Pulmonary artery endothelial cell (primary cell): ENCODE results near the gene USH2A. TPM values are rescaled to one million over a fixed set of nuclear protein-coding genes. Genes with fewer than 3 reads are reported as not detected.
"Not testable (repeated sequence)": the region's sequence is repeated elsewhere in the genome, so short reads cannot be mapped to it uniquely, and the experiment has no call there.

Source experiments
- DNase-seq: peaks from one replicate; pipeline ENCODE4 v3.0.0-alpha.2; 2011; ENCODE audit warnings: low read depth, low spot score
- total RNA-seq: library from RNA; depleted of rRNA; stranded (reverse); fragments of >200 nt; gene quantifications from 2 replicates; pipeline ENCODE4 v1.2.3, GENCODE V29; 2014

USH2A gene
- total RNA-seq, 1 donor from 2014 or later: not detected

GRCh38 chr1:216049741-216050430 lies 373.4 kb downstream of the USH2A start:
- no peak for DNase-seq

GRCh38 chr1:216047811-216048572 lies 375.3 kb downstream of the USH2A start:
- no peak for DNase-seq

- no peak for DNase-seq
Measured at GRCh38 chr1:216046336-216046735, 376.9 kb downstream of the USH2A start.

DNA sequence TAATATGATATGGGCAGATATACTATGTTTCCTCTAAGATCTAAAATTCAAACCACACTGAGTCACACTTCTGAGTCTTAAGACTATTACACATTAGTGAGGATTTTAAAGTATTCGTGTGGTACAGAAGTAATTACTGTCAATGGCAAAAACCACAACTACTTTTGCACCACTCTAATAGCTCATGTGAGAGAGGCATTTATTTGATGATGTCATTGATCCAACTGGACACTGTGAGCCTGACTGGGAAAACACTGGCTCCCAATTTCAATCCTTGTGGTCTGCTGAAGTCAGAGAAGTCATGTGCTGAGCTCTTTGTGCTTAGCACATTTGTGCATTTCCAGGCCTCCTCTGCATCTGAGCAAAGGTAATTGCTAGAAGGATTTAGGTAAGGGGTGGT lies 377.8 kb downstream of the USH2A start:
- DNase-seq: no peak

DNA sequence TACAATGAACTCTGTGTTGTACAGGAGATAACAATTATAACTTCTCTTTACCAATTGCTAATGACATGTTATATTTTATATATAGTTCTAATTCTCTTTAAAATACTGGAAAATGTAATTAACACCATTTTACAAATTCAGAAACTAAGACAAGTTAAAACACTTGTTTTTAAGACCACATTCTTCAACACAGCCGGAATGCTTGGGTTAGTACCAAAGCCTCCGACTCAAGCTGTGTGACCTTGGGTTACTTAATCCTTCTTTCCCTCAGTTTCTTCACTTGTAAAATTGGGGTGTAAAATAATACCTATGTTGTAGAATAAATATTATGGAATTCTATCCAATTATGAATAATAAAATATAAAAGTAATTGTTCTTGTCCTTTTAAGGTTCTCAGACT lies 378.7 kb downstream of the USH2A start:
- no peak for DNase-seq

DNA sequence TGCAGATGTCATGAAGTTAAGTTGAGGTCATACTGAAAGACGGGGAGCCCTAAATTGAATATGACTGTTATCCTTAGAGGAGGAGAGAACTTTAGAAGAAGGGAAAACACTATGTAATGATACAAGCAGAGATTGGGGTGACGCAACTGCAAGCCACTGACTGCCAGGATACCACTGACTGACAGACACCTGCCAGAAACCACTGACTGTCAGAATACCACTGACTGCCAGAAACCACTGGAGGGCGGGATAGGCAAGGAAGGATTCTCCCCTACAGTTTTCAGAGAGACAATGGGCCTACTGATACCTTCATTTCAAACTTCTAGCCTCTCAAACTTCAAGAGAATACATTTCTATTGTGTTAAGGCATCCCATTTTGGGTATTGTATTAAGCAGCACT lies 388.7 kb downstream of the USH2A start:
- no peak for DNase-seq

- no peak for DNase-seq
Measured at GRCh38 chr1:216032961-216033614, 390.2 kb downstream of the USH2A start.

GRCh38 chr1:216032284-216032683 lies 391.0 kb downstream of the USH2A start:
- DNase-seq: no peak

GRCh38 chr1:216028631-216029030 lies 394.6 kb downstream of the USH2A start:
- no peak for DNase-seq

DNA sequence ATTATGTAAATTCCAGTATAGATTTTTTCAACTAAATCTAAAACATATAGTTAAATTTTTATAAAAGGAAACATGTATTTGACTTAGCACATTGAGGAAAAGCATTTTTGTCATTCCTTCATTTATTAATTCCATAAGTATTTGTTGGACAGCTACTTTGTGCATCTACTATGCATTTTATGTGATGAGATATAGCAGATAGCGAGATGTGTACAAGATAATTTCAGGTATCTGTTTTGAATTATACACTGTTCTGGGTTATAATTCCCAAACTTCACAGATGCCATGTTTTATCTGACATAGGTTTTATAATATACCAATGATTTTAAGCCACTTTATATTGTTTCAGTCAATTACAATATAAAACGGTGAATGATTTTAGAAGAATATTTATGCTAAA lies 398.7 kb downstream of the USH2A start:
- no peak for DNase-seq

- no peak for DNase-seq
Measured at GRCh38 chr1:216020743-216021345, 402.4 kb downstream of the USH2A start.

GRCh38 chr1:216015116-216015515 lies 408.1 kb downstream of the USH2A start:
- no peak for DNase-seq

DNA sequence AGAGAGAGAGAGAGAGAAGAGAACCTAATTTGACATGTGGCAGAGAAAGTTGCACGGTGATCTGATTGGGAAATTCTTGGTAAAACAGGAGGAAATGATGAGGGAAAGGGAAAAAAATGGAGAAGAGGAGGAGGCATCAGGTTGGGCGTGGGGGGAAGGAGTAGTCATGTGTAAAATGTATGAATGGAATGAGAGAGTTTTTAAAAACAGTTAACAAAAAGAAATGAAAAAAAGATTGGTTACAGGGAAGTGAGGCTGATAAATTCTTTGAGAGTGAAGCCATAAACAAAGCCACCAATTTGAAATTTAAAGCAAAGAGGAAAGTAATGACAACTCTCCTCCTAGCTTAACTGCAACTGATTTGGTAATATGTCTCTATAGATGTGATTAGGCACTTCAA lies 409.2 kb downstream of the USH2A start:
- DNase-seq: no peak

DNA sequence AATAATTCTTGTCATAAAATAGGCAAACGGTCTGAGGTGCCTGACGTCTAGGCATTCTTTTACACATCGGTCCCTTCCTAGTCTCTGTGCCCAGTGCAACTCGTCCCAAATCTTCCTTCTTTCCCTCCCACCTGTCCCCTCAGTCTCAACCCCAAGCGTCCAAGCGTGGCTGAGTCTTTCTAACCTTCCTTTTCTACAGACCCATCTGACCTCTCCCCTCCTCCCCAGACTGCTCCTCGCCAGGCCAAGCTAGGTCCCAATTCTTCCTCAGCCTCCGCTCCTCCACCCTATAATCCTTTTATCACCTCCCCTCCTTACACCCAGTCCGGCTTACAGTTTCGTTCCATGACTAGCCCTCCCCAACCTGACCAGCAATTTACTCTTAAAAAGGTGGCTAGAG lies 413.8 kb downstream of the USH2A start:
- not testable (repeated sequence) for DNase-seq

DNA sequence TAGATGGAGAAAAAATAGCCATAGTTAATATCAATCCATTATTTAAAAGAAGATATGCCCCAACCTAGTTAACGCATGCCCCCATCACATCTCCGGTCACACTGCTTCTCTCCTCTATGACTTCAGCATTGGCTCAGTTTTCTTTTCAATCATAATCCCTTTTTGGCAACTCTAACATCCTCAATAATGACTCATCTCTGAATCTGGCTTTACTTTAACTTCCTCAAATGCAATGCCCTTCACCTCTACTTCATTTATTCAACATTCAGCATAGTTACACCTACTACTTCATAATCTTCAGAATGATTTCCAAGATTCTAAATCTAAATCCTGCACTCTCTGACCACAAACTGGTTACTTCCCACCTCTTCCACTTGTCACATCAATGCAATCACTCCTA lies 417.3 kb downstream of the USH2A start:
- no peak for DNase-seq

- no peak for DNase-seq
Measured at GRCh38 chr1:215992620-215993019, 430.6 kb downstream of the USH2A start.

DNA sequence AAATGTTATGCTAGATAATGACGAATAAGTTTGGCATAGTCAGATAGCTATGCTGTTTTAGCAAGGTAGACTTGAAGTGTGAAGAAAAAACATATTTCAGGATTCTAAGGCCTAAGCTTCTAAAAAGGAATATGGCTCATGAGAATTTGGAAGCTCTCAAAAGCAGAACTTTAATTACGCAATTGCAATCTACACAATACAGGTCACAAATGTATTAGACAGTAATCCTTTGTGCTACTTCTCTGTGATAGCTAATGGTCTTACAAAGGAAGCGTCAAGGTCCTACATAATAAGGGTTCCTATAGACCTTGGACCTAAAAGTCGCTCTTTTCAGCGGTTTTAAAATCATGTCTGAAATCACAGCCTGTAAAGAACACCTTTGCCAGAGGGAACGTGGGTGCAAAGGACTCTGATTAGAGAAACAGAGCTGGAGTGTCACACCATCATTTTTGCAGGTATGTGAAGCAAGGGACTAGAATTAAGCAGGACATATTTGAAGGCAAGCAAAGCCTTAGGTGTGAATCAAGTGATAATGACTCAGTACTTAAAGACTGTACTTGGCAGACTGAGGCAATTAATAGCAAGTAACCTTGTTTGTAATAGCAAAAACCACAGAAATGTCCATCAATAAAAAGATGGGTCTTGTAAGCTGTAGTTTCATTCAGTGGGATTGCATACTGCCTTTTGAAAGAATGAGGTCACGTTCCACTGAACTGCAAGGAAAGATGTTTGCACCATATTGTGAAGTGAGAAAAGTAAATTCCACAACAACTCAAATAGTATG lies 436.0 kb downstream of the USH2A start:
- DNase-seq: no peak

DNA sequence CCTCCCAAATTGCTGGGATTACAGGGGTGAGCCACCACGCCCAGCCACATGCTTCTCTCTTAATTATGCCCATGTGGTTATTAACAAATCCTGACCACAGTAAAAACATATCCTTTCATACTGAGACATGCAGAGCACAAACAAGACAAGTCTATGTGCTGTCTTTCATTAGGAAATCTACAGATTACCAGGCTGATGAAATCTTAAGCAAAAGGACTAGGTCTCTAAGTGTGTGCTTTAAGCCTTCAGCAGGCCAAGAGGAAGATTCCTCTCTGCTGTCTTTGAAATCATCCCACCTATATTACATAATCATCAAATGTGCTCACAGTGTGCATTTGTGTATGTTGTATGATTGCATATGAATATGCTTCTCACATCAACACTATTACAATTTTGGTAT lies 436.8 kb downstream of the USH2A start:
- DNase-seq: no peak

GRCh38 chr1:215983680-215984079 lies 439.6 kb downstream of the USH2A start:
- no peak for DNase-seq

GRCh38 chr1:215971793-215972441 lies 451.3 kb downstream of the USH2A start:
- no peak for DNase-seq

DNA sequence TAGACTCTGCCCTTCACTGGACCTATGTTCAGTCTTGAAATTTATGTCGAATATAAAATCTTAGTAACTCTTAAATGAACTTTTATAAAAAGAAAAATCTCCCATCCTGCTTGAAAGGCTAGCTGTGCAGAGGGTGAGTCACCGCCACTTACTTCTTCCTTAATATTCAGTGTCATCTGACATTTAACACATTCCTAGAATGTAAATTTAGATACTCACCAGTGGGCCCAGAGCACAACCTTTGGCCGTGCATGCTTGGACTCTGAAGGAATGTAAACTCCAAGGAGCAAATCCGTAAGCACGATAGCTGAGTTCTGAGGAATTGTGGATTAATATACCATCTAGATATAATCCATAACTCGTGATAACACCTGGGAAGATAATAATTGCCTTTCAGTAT lies 452.8 kb downstream of the USH2A start:
- DNase-seq: no peak
